Activated effector memory CD4-positive, alpha-beta T cell treated with anti-CD3 and anti-CD28 coated beads, Interleukin-2, amount 50 U/mL, for 16 hours (primary cell): ENCODE measurements around the gene MRE11.
"Not testable (repeated sequence)": the region's sequence is repeated elsewhere in the genome, so short reads cannot be mapped to it uniquely, and the experiment has no call there.

Source experiments
- DNase-seq: peaks from one replicate; pipeline ENCODE4 v3.0.0-alpha.2; 2020

Gene MRE11

DNA sequence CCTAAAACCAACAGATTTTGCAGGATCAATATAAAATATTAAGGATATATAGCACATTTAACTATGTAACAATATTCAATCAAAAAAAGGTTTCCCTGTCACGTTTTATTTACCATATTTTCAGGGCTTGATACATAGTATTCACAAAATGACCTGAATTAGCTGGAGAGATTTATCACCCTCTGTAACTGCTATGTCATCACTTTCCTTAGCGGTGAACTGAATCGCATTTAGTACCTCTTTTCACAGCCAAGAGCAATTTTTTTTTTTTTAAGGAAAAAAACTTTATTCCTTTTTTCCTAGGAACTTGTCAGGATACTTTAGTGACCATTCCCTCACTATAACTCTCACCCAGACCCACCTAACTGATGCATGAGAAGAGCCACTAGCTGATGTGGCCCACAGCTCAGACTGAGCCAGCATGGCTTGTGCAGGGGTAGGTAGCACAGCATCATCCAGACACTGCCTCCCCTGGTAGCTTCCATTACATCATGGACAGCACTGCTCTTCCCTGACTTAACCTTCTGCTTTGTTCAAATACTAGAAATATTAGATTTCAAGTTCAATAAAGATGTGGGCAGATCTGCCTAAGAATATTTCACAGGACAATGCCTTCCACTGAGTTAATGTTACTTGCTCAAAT is 75.4 kb downstream of the MRE11 start:
- DNase-seq: no peak

DNA sequence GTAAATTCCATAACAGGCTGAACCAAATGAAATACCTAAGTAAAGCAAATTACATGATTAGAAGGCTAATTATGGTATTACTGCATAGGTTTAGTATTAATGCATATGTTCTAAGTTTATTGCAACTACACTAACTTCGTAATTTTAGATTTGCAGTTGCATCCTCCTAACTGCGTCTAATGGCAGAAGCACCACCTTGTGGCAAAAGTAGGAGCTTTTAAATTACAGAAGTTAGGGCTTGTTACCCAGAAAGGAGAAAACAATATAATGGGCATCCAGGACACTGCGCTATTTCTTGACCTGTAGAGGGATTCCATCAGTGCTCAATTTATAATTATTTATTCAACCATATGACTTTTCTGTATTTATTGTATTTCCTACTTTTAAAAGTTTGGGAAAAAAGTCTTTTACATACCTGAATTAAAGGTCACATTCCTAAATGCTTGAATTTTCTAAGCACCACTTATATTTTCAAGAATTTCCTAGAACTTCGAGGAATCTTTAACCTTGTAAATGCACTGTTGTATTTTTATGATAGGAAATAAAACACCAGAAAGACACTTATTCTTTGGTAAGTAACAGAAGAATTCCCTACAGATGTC is 76.2 kb downstream of the MRE11 start:
- DNase-seq: no peak

DNA sequence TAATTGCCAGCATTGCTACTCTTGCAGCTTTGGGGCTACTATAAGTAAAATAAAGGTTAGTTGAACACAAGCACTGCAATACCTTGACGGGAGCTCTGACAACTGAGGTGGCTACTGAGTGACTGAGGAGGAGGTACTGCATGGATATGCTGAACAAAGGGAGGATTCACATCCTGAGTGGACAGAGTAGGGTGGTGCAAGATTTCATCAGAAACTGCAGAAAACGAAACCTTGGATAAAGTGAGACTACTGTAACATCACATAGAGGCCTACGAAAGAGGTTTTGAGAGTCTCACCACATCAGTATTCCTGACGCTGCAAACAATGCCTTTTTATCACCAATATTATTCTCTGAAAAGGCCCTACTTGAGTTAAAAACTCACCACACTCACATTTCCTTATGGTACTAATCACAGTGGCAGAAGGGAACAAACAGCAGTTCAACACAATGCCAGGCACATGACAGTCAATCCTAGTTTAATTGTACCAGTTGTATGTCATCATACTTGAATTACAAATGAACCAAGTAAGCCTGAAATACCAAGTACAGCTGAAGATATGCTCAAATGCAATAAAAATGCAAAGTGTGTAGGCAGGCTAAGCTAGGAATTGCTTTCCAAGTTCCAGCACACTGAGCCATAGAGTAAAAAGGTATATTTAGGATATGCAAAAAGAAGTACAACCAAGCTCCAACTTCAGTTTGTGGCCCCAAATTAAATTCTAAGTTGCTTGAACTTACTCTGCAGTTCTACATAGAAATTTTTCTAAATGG is 88.4 kb downstream of the MRE11 start:
- DNase-seq: no peak

DNA sequence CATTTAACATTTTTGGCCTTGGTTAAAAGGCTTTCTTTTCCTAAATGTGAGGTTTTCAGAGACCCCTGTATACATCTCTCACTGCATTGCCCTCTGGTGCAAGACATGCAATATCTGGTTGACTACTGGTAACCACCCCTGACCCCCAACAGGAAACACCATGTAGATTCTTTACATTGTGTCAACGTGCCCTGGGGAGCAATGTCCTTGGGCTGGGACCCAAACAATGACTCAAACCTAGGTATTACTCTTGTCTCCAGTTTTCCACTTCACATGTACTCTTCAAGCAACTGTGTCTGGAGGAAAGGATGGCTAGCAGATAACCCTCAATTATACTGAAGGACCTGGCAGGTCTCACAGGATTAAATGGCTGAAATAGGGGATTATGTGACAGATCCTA is 91.3 kb downstream of the MRE11 start:
- DNase-seq: no peak

DNA sequence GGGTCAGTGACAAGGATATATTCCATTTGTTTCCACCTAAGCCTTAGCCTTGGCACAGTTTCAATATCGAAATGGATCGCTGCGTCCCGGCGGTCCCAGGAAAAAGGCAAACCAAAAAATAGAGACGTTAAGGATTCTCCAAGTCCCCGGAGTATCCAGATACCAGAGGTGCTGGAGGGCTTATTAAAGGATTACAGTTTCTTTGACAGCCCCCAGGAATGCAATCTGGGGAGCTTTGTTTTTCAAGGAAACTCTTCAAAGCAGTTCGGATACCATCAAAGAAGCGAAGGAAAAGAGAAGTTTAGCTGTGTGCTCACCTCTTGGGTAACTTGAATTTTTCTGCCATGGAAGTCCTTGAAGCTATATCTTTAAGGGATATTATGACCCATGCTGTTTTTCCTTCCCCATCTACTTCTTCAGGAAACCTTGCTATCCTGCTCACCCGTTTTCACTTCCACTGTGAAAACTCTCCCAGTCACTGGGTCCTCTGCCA is 91.8 kb downstream of the MRE11 start:
- DNase-seq: no peak

DNA sequence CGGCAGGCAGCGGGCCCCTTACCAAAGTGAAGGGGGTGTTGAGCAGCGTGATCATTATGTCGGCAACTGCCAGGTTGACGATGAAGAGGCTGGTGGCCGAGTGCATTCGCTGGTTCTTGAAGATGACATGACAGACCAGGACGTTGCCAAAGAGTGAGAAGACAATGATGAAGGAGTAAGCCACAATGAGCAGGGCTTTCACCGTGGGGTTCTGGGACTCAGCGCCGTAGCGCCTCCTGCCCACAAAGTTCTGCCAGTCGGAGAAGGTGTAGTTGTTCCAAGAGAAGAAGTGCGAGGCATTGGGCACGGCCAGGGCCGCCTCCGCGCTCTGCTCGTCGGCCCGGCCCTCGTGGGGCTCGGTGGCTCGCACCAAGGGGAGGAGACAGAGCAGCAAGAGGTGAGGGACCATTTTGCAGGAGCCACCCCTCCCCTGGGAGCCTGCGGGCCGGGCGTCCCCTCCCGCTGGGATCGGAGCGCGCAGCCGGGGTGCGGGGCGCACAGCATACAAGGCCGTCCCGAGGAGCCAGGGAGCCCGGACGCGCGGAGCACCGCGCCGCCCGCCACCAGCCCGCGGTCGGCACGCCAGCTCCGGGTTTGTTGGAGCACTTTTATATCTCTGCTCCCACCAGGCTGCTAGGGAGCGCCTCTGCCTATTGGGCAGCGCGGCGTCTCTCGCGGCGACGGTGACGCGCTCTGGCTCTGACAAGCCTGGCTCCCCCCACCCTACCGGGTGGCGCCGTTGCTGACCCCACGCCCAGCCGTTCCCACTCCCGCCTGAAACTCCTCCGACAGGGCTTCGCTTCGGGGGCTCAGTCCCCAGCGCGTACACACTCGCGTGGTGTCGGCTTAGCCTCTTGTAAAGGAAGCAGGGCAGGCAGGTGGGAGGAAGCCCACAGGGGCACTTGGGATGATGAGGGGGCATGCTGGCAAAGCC is 92.5 kb downstream of the MRE11 start, which contains the start of gene GPR83:
GPR83 (minus strand) TSS at position 581 of the 934 bp plus-strand sequence; CDS start at position 409, 172 bp downstream.
- no peak for DNase-seq

DNA sequence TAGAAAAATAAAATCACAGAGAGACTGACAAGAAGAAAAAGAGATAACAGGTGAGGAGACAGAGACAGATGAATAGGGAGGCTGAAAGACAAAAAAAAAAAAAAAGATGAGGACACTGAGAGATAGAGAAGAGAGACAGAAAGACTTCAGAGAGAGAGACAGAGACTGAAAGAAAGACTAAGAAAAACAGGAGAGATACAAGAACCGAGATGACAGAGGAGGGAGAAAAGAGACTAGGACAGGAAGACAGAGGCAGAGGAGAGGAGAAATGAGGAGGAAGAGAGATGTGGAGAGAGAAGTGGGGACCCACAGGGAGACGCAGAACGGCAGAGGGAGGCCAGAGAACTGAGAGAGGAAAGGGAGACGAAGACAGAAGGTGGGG is 93.2 kb downstream of the MRE11 start:
- no peak for DNase-seq

DNA sequence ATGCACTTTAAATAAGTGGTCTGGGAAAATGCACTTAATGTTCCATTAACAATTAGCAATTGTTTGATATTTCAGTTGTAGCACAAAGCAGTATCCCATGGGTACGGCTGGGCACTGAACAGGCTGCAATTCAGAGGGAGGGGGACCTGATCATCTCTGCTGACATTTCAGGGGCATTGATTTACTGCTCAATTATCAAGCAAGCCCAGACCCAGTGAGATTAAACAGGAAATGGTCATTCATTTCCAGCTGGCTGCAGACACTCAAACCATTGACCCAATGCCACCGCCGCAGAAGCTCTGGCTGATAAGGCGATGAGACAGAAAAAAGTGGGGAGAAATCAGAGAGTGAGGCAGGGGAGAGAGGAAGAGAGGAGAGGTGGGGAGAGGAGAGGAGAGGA is 93.6 kb downstream of the MRE11 start:
- DNase-seq: no peak

DNA sequence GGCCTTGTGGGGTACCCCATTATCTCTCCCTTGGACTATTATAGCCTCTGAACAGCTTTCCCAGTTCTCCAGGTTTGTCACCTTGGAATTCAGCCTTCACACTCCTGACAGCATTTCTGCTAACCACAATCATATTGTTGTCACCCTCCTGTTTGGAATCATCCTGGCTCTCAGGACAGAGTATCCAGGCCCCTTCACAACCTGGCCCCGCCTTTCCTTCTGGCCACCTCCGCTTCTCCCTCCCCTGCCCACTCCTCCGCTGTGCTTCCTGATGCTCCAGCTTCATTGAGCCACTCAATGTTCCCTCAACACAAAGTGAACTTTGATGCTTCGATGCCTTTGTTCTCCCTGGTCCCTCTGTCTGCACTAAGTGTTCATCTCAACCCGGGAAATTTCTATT is 95.5 kb downstream of the MRE11 start:
- no peak for DNase-seq

DNA sequence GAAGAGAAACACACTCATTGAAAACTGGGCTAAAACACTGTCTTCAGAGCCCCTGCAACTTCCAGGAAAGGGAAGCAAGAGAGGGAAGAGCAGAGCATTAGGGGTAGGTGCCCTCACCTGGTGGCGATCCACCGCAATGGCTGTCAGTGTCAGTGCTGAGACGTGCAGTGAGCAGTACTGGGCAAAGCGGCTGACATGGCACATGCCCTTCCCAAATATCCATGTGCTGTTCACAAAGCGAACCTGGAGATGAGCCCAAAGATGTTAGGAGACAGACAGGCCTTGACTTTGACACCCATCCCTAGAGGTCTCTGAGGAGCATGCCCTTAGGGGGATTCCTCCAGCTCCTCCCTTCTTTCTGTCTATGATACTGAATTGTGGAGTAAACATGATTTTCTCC is 97.4 kb downstream of the MRE11 start:
- no peak for DNase-seq

DNA sequence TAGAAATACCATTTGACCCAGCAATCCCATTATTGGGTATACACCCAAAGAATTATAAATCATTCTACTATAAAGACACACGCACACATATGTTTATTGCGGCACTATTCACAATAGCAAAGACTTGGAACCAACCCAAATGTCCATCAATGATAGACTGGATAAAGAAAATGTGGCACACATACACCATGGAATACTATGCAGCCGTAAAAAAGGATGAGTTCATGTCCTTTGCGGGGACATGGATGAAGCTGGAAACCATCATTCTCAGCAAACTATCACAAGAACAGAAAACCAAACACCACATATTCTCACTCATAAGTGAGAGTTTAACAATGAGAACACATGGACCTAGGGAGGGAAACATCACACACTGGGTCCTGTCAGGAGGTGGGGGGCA is 101.7 kb downstream of the MRE11 start:
- not testable (repeated sequence) for DNase-seq

DNA sequence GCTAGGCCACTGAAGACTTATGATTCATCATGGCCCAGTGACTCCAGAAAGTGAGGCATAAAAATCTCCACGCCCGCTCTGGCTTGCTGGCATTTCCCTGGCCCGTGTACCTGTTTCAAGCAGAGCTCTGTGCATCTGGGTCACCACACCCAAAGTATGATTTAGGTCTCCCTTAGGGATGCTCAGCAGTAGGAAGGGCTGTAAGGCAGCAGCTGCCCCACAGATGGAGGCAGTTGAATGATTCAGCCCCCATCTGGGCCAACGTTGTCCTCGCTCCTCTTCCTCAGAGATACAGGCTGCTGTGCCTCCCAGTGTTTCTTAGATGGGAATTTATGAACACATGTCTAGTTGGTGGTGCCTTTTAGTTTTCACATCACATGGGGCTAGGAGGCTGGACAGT is 114.0 kb downstream of the MRE11 start:
- no peak for DNase-seq

DNA sequence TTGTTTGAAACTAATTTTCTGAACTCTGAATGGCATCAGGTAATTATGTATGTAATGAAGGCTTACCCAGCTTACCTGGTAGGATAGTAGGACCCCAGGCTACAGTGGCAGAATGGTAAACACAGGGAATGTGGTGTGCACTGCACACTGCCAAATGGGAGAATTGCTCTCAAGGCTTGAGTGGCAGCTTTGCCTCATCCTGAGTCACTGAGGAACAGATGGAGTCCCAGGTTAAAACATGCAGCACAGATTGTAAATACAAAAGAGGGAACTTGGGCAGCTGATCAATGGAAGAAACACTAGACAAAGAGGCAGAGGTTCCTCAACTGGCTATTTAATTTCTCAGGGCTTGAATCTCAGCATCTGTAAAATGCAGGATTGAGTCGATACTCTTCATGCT is 116.8 kb downstream of the MRE11 start:
- no peak for DNase-seq

DNA sequence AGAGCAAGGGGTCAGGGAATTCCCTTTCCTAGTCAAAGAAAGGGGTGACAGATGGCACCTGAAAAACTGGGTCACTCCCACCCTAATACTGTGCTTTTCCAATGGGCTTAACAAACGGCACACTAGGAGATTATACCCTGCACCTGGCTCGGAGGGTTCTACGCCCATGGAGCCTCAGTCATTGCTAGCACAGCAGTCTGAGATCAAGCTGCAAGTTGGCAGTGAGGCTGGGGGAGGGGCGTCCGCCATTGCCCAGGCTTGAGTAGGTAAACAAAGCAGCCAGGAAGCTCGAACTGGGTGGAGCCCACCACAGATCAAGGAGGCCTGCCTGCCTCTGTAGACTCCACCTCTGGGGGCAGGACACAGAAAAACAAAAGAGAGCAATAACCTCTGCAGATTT is 123.1 kb downstream of the MRE11 start:
- DNase-seq: not testable (repeated sequence)
